ENCODE data around the gene MAPK1IP1L.

MAPK1IP1L gene

DNA sequence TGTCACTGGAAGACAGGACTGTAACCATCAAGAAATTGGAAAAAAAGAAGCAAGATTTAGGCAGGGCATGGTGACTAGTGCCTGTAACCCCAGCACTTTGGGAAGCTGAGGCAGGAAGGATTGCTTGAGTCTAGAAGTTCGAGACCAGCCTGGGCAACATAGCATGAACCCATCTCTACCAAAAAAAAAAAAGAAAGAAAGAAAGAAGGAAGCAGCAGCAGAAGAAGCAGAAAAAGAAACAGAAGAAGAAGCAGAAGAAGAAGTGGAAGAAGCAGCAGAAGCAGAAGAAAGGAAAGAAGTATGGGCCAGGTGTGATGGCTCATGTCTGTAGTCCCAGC lies 47.1 kb downstream of the MAPK1IP1L start:
- no peak for DNase-seq

DNA sequence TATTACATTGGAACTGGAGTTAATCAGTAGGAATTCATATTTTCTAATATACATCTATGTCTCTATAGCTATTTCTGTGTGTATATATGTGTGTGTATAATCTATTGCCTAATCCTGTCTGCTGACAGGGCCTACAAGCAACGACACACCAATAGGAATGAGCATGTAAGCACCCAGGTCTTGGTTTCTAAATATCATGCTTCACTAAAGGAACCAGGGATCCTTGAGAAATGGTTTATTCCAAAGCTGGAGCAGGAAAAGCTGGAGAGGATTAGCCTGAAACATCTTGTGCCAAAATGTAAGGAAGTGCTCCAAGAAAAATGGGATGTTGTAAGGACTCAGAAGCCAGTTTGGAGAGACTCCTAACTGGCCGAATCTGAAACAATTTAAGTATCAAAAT lies 48.3 kb downstream of the MAPK1IP1L start:
- DNase-seq, result no peak

- DNase-seq, result no peak
Measured at GRCh38 chr14:55101698-55102097, 50.3 kb downstream of the MAPK1IP1L start.

DNA sequence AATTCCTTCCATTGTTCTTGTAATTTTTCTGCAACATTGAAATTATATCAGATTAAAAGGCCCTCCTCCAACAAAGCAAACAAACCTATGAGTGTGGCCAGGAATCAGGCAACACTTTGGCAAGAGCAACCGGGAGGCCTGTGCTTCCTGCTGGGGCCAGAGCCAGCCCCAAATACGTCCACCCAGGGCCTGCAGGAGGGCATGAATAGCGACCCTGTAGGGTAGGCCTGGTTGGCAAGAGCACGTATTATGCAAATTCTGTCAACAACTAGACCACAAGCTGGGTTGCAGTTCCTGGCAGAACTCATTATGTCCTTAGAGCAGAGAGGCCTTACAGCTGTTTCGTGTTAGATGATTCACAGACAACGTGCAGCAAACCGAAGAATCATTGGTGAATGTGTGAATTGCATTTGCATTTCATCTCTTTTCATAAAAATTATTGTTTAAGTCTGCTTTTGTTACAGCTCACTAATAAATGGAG lies 50.7 kb downstream of the MAPK1IP1L start:
- peak; percentile 20 to 38 for DNase-seq

DNA sequence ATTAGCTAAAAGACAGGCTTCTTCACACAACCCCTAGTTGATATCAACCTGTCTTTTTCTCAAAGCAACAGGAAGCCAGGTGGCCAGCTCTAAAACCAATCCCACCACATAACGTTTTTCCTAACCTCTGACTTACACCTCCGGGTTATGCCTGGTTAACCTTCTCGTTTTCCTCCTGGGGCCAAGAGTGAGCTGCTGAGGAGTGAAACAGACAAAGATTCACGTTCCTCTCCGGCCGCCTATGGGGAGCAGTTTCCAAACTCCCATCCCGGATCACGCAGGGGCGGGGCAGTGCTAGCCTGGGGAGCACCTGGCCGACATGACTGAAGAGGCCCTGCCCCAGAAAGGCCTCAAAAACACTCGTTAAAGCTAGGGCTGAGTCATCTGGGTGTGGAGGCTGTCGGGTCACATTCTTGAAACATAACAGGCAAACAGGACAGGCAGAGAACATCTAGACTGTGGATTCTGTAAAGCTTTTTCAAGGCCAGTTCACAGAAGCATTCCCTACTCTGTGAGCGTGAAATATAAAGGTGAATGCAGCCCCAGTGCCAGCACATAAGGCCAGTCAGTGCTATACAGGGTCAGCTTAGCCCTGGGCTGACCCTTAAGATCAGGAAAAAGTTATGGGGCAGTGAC lies 51.7 kb downstream of the MAPK1IP1L start:
- DNase-seq, result peak; percentile 42 to 51

GRCh38 chr14:55103971-55104954 lies 52.8 kb downstream of the MAPK1IP1L start:
- DNase-seq, result no peak

GRCh38 chr14:55105991-55106390 lies 54.5 kb downstream of the MAPK1IP1L start:
- DNase-seq, result no peak

DNA sequence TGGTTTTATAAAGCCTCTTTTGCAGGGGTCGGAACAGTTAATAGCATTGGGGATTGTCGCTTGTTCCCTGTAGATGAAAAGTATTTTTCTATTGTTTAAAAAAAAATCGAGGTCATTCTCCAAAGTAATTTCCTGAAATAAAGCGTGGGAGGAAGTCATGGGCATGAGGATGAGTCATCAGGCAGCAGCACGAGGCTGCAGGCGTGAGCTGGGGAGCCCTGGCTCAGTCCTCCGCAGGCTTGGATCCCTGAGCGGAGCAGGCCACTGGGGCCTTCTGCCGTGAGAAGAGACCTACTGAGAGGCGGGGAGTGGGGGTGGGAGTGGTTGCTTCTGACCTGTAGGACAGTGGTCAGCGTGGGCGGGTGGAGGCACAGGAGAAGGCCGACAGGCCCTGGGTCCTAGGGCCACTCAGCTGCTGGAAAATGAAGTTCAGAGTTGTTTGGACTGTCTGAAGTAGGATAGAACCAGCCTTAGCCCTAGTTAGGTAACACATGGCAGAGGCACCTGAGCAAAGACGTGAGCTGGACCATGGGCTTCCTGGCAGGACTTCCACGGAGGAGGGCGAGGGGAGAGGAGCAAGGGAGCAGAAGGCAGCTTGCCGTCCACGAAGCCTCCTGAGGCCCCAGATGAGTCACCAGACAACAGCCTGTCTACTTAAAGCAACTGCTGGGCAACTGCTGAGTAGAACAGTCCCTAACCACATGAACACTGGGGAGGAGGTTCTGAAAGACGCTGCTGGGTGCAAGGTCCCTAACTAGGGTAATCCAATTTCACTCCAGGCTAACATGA lies 56.5 kb downstream of the MAPK1IP1L start:
- DNase-seq, result peak; percentile 24 to 33

DNA sequence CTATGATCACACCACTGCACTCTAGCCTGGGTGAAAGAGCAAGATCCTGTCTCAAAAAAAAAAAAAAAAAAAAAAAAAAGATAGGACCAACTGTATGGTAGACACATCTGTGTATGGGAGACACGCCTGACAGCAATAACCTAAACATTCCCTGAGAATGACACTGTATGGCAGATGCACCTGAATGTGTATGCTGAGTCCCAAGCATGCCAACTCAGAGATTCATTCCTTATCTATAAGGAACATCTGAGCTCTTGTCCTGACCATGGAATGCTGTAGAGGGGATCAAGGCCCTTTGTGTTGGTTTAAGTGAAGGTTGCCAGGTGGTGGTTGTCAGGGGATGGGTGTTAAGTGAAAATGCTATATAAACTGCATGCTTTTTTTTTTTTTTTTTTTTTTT lies 58.4 kb downstream of the MAPK1IP1L start:
- DNase-seq, result no peak

GRCh38 chr14:55111122-55111708 lies 59.8 kb downstream of the MAPK1IP1L start:
- DNase-seq, result no peak

- DNase-seq, result no peak
Measured at GRCh38 chr14:55114720-55115119, 63.3 kb downstream of the MAPK1IP1L start.

GRCh38 chr14:55115460-55115859 lies 64.0 kb downstream of the MAPK1IP1L start:
- DNase-seq, result no peak

DNA sequence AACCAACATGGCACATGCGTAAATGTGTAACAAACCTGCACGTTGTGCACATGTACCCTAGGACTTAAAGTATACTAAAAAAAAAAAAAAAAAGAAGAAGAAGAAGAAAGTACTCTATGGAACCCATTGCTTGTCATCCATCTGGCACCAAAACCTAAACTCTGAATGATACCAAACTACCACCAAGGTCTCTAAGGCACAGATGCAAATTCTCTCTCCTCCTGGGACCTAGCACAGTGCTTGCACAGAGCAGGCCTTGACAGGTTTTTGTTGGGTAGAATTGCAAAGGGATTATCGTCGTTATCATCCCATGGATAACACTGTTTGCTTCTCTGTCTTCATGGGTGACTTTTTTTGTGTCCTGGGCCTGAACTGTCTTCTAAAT lies 64.4 kb downstream of the MAPK1IP1L start:
- DNase-seq, result no peak

DNA sequence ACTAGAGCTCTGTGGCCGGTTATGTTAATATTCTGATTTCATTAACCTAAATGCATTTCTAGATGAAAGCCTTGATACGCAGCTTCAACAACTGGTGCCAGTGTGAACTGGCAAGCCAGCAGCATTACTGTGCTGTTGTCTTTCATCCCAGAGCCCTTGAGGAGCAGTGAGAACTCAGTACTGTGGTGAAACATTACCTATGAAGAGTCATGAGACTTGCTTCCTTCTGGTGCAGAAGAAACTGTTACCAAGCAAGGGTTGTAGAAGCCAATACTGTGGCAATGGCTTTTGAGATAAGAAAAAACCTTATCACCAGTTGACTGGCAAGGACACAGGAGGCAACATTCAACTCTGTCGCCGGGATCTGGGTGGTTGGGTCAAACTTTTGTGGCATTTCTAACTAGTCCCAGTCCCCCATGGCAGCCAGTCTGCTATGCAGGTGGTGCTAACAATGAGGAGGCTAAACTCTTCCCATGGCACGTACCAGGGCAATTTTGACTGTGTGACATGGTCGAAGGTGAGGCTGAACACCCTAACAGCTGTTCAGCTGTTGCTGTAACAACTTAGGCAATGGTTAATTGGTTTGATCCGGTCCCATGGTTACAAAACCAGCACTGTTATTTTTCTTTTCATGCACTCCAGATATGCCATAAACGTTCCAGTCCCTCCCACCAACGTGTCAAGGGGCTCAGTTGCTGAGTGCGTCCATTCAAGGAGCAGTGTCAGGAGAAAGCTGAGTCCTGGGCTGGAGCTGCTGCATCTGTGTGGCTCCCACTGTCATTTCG lies 65.0 kb downstream of the MAPK1IP1L start:
- no peak for DNase-seq

DNA sequence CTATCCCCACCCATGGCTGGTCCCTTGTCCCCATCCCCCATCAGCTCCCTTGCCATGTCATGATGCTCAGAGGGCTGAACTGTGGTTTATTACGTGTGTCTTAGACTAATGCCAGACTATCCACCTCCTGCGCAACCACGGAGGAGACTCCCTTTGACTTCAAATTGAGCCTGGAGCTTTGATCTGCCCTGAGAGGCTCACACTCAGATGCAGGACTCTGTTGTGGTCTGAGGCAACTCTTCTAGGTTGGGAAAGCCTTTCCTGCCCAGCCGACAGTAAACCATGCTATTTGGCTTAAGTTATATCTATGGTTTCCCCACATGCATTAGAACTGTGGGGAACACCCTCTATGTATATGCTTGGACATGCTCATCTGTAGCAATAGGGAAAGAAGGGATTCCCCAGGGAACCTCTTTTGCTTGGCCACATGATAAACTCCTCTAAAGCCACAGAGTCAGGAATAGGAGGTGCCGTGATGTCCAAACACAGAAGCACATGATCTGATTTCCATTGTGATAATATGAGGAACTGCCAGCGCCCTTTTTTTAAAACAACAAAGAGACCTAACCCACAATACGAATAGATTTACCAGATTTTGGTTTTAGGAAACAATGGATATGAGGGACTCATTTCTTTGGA lies 66.5 kb downstream of the MAPK1IP1L start:
- no peak for DNase-seq

GRCh38 chr14:55118761-55119160 lies 67.3 kb downstream of the MAPK1IP1L start:
- no peak for DNase-seq
